Esophagus (tissue), 2 donors: ENCODE measurements around the gene CHMP2B. TPM values are rescaled to one million over a fixed set of nuclear protein-coding genes. Genes with fewer than 3 reads are reported as not detected.
"Not testable (repeated sequence)": the region's sequence is repeated elsewhere in the genome, so short reads cannot be mapped to it uniquely, and the experiment has no call there.

Experiments used
- H3K27ac ChIP-seq, 2 donors: one replicate each; pipeline ENCODE4 v1.5.1; 2013; ENCODE audit warnings: low read depth in 2 of 2, mild to moderate bottlenecking in 2 of 2, inconsistent platforms in 1 of 2, low read length in 1 of 2, moderate library complexity in 1 of 2
- H3K27me3 ChIP-seq, 2 donors: one replicate each; pipeline ENCODE4 v1.6.1; 2013; ENCODE audit warnings: low read length in 2 of 2, control low read depth in 1 of 2, mild to moderate bottlenecking in 1 of 2; ENCODE audit not compliant: insufficient read depth in 2 of 2, control insufficient read depth in 1 of 2
- H3K36me3 ChIP-seq, 2 donors: one replicate each; pipeline ENCODE4 v1.6.1; 2013; ENCODE audit warnings: low read length in 1 of 2; ENCODE audit not compliant: control insufficient read depth in 2 of 2, insufficient read depth in 2 of 2
- H3K4me1 ChIP-seq, 2 donors: one replicate each; pipeline ENCODE4 v1.6.1; 2013; ENCODE audit warnings: low read length in 1 of 2; ENCODE audit not compliant: control insufficient read depth in 2 of 2, insufficient read depth in 2 of 2
- H3K4me3 ChIP-seq, 2 donors: one replicate each; pipeline ENCODE4 v1.5.1; 2013; ENCODE audit warnings: low read length in 2 of 2, mild to moderate bottlenecking in 2 of 2, low read depth in 1 of 2, moderate library complexity in 1 of 2
- H3K9me3 ChIP-seq, 2 donors: one replicate each; pipeline ENCODE4 v1.6.1; 2013; ENCODE audit warnings: mild to moderate bottlenecking in 2 of 2, low read depth in 1 of 2, low read length in 1 of 2, moderate library complexity in 1 of 2; ENCODE audit not compliant: control insufficient read depth in 2 of 2, insufficient read depth in 1 of 2
- WGBS, 2 donors: extraction: QIAGEN DNeasy Blood & Tissue Kit; methylation state at CpG; one replicate each; pipeline ENCODE4 v1.1.7; 2013; 5-methylcytosine and 5-hydroxymethylcytosine counted together
- polyA plus RNA-seq, 2 donors: library from polyadenylated mRNA; stranded (reverse); fragments of 200-250 nt; gene quantifications; one replicate each; pipeline ENCODE4 v1.2.3, GENCODE V29; 2013
- donor health status: healthy with polysubstance abuse.
- donor health status: Bipolar disorder and iron deficiency.

CHMP2B gene
- polyA plus RNA-seq, 2 donors: 28.4 to 30.6 TPM

- H3K27me3 ChIP-seq: no peaks in the 10 kb centered on the region
- no peak overlapping the region for H3K27ac ChIP-seq
- H3K4me1 ChIP-seq: no peaks in the 10 kb centered on the region
- H3K9me3 ChIP-seq: no peaks in the 10 kb centered on the region
- no peak overlapping the region for H3K4me3 ChIP-seq
- WGBS, 2 donors: 36 to 40% methylated on average over 5 of the region's 5 CpGs
- no peaks in the 10 kb centered on the region for H3K36me3 ChIP-seq
These were observed 1.4 kb upstream of the CHMP2B start for GRCh38 chr3:87225659-87226058.

GRCh38 chr3:87227835-87228144, 681 bp downstream of the CHMP2B start:
- peak overlapping the region; percentile 93 to 95 for H3K4me3 ChIP-seq
- no peaks in the 10 kb centered on the region for H3K9me3 ChIP-seq
- H3K27me3 ChIP-seq: no peaks in the 10 kb centered on the region
- H3K4me1 ChIP-seq: no peaks in the 10 kb centered on the region
- 1 to 2% methylated on average over 3 of the region's 3 CpGs for WGBS, 2 donors
- no peaks in the 10 kb centered on the region for H3K36me3 ChIP-seq
- H3K27ac ChIP-seq: peak overlapping the region; percentile 98 to 99

- no peak overlapping the region for H3K27ac ChIP-seq
- H3K4me1 ChIP-seq: peaks cover 0 to under 1% of the 10 kb centered on the region in 2 donors
- H3K4me3 ChIP-seq: peak overlapping the region in 1 of 2 donors; percentile 95
These were observed 1.2 kb downstream of the CHMP2B start for GRCh38 chr3:87228316-87228715.

GRCh38 chr3:87229113-87229512, 2.0 kb downstream of the CHMP2B start:
- H3K27me3 ChIP-seq: no peaks in the 10 kb centered on the region
- no peak overlapping the region for H3K27ac ChIP-seq
- no peaks in the 10 kb centered on the region for H3K36me3 ChIP-seq
- 49 to 50% methylated on average over 1 of the region's 1 CpG for WGBS, 2 donors
- H3K4me1 ChIP-seq: peaks cover 0 to 2% of the 10 kb centered on the region in 2 donors
- peak overlapping the region in 1 of 2 donors; percentile 95 for H3K4me3 ChIP-seq
- no peaks in the 10 kb centered on the region for H3K9me3 ChIP-seq

More at GRCh38 chr3:87228316-87228715, 1.2 kb downstream of the CHMP2B start:
- no peaks in the 10 kb centered on the region for H3K36me3 ChIP-seq
- H3K9me3 ChIP-seq: no peaks in the 10 kb centered on the region
- WGBS, 2 donors: 21 to 23% methylated on average over 1 of the region's 1 CpG
- H3K27me3 ChIP-seq: no peaks in the 10 kb centered on the region

GRCh38 chr3:87233805-87234204, 6.7 kb downstream of the CHMP2B start:
- Histone ChIP-seq H3K36me3 (no peaks in the 10 kb centered on the region), H3K4me3 (no peak overlapping the region), H3K4me1 (peaks cover 2 to 3% of the 10 kb centered on the region in 2 donors), H3K9me3 (no peaks in the 10 kb centered on the region), H3K27ac (peak overlapping the region in 1 of 2 donors; percentile 60), H3K27me3 (no peaks in the 10 kb centered on the region)
- 86 to 93% methylated on average over 1 of the region's 1 CpG for WGBS, 2 donors

GRCh38 chr3:87236093-87236492, 9.0 kb downstream of the CHMP2B start:
- H3K36me3 ChIP-seq: no peaks in the 10 kb centered on the region
- H3K4me3 ChIP-seq: no peak overlapping the region
- WGBS, 2 donors: 95 to 100% methylated on average over 1 of the region's 1 CpG
- H3K4me1 ChIP-seq: peaks cover 2 to 3% of the 10 kb centered on the region in 2 donors
- H3K27me3 ChIP-seq: no peaks in the 10 kb centered on the region
- no peak overlapping the region for H3K27ac ChIP-seq
- H3K9me3 ChIP-seq: no peaks in the 10 kb centered on the region

- WGBS, 2 donors: 74 to 79% methylated on average over 3 of the region's 3 CpGs
- H3K27me3 ChIP-seq: no peaks in the 10 kb centered on the region
- H3K36me3 ChIP-seq: no peaks in the 10 kb centered on the region
- H3K4me1 ChIP-seq: no peaks in the 10 kb centered on the region
- H3K9me3 ChIP-seq: no peaks in the 10 kb centered on the region
- H3K4me3 ChIP-seq: no peak overlapping the region
- H3K27ac ChIP-seq: no peak overlapping the region
These were observed 19.7 kb downstream of the CHMP2B start for GRCh38 chr3:87246662-87247429.

GRCh38 chr3:87247430-87247773, 20.3 kb downstream of the CHMP2B start:
- H3K27me3 ChIP-seq: no peaks in the 10 kb centered on the region
- 76 to 91% methylated on average over 1 of the region's 1 CpG for WGBS, 2 donors

GRCh38 chr3:87248231-87248630, 21.1 kb downstream of the CHMP2B start:
- H3K27me3 ChIP-seq, H3K9me3 ChIP-seq, H3K36me3 ChIP-seq, H3K4me1 ChIP-seq, H3K4me3 ChIP-seq, H3K27ac ChIP-seq: not testable (repeated sequence)
- WGBS, 2 donors: 95% methylated on average over 6 of the region's 6 CpGs

More at GRCh38 chr3:87247430-87247773, 20.3 kb downstream of the CHMP2B start:
- H3K4me3 ChIP-seq: no peak overlapping the region
- H3K9me3 ChIP-seq: no peaks in the 10 kb centered on the region
- no peak overlapping the region for H3K27ac ChIP-seq
- no peaks in the 10 kb centered on the region for H3K36me3 ChIP-seq
- no peaks in the 10 kb centered on the region for H3K4me1 ChIP-seq

- 95 to 99% methylated on average over 1 of the region's 1 CpG for WGBS, 2 donors
- no peaks in the 10 kb centered on the region for H3K9me3 ChIP-seq
- no peaks in the 10 kb centered on the region for H3K36me3 ChIP-seq
- no peak overlapping the region for H3K27ac ChIP-seq
- H3K27me3 ChIP-seq: no peaks in the 10 kb centered on the region
- H3K4me1 ChIP-seq: no peaks in the 10 kb centered on the region
- no peak overlapping the region for H3K4me3 ChIP-seq
These were observed 21.7 kb downstream of the CHMP2B start for GRCh38 chr3:87248831-87249230.
